Mesenchymal stem cell (in vitro differentiated cells and primary cell): ENCODE measurements around the gene ACSF3.

ENCODE experiments used
- DNase-seq: peaks from one replicate; pipeline ENCODE4 v3.0.0-alpha.2; 2013
- H2AFZ ChIP-seq: one replicate; pipeline ENCODE4 v1.6.1; 2013; ENCODE audit warnings: low read depth, mild to moderate bottlenecking, control low read depth, inconsistent platforms, low read length, moderate library complexity
- H2AK5ac ChIP-seq: 2 replicates; pipeline ENCODE4 v1.6.1; 2013; ENCODE audit warnings: low read length, moderate library complexity, mild to moderate bottlenecking, inconsistent platforms; ENCODE audit not compliant: severe bottlenecking
- H2BK120ac ChIP-seq: one replicate; pipeline ENCODE4 v1.6.1; 2013; ENCODE audit warnings: low read depth, mild to moderate bottlenecking, inconsistent platforms, low read length, moderate library complexity
- H2BK12ac ChIP-seq, 2 experiments: one replicate each; pipeline ENCODE4 v1.6.1; 2013; ENCODE audit warnings: inconsistent platforms in 2 of 2, low read length in 2 of 2, mild to moderate bottlenecking in 2 of 2, moderate library complexity in 2 of 2, control low read depth in 1 of 2
- H2BK15ac ChIP-seq: one replicate; pipeline ENCODE4 v1.6.1; 2013; ENCODE audit warnings: mild to moderate bottlenecking, low read depth, inconsistent platforms; ENCODE audit not compliant: poor library complexity, severe bottlenecking
- H2BK5ac ChIP-seq: 2 replicates; pipeline ENCODE4 v1.6.1; 2013; ENCODE audit warnings: low read depth, mild to moderate bottlenecking, low read length, control low read depth, inconsistent platforms; ENCODE audit not compliant: poor library complexity, severe bottlenecking
- H3K14ac ChIP-seq, 2 experiments: one replicate each; pipeline ENCODE4 v1.6.1; 2013; ENCODE audit warnings: inconsistent platforms in 2 of 2, low read length in 2 of 2, control low read depth in 1 of 2, mild to moderate bottlenecking in 1 of 2, moderate library complexity in 1 of 2
- H3K18ac ChIP-seq, 2 experiments: one replicate each; pipeline ENCODE4 v1.6.1; 2013; ENCODE audit warnings: inconsistent platforms in 2 of 2, low read length in 2 of 2, control low read depth in 1 of 2, low read depth in 1 of 2, mild to moderate bottlenecking in 1 of 2
- H3K23ac ChIP-seq, 2 experiments: one replicate each; pipeline ENCODE4 v1.6.1; 2013; ENCODE audit warnings: inconsistent platforms in 2 of 2, low read length in 2 of 2, mild to moderate bottlenecking in 2 of 2, moderate library complexity in 2 of 2, control low read depth in 1 of 2
- H3K27ac ChIP-seq: 2 replicates; pipeline ENCODE4 v1.5.1; 2013; ENCODE audit warnings: mild to moderate bottlenecking, moderate library complexity, low read length, control low read depth, inconsistent platforms; ENCODE audit not compliant: poor library complexity, severe bottlenecking
- H3K27me3 ChIP-seq, 2 experiments: 2 replicates each; pipeline versions ENCODE4 v1.6.1 to v1.7.0; 2013; ENCODE audit warnings: low read length in 2 of 2, mild to moderate bottlenecking in 2 of 2, moderate library complexity in 2 of 2, control low read depth in 1 of 2, inconsistent platforms in 1 of 2; ENCODE audit not compliant: control insufficient read depth in 1 of 2, insufficient read depth in 1 of 2
- H3K36me3 ChIP-seq, 2 experiments: 2 replicates each; pipeline versions ENCODE4 v1.6.1 to v1.7.0; 2013; ENCODE audit warnings: low read length in 2 of 2, control low read depth in 1 of 2, inconsistent platforms in 1 of 2, low read depth in 1 of 2, mild to moderate bottlenecking in 1 of 2; ENCODE audit not compliant: insufficient read depth in 2 of 2, control insufficient read depth in 1 of 2
- H3K4ac ChIP-seq, 2 experiments: one replicate each; pipeline ENCODE4 v1.6.1; 2013; ENCODE audit warnings: inconsistent platforms in 2 of 2, low read length in 2 of 2, mild to moderate bottlenecking in 2 of 2, moderate library complexity in 2 of 2, control low read depth in 1 of 2, low read depth in 1 of 2
- H3K4me1 ChIP-seq: 2 replicates; pipeline ENCODE4 v1.6.1; 2013; ENCODE audit warnings: low read depth, low read length, control low read depth; ENCODE audit not compliant: control insufficient read depth, insufficient read depth
- H3K4me2 ChIP-seq: 2 replicates; pipeline ENCODE4 v1.6.1; 2013; ENCODE audit warnings: low read length, mild to moderate bottlenecking, inconsistent platforms; ENCODE audit not compliant: poor library complexity, severe bottlenecking
- H3K4me3 ChIP-seq, 2 experiments: 2 replicates each; pipeline versions ENCODE4 v1.5.1 to v1.7.0; 2013; ENCODE audit warnings: low read length in 2 of 2, mild to moderate bottlenecking in 2 of 2, control low read depth in 1 of 2, low read depth in 1 of 2; ENCODE audit not compliant: insufficient read depth in 1 of 2
- H3K79me1 ChIP-seq: replicated peaks from 2 replicates; pipeline ENCODE4 v1.6.1; 2013; ENCODE audit warnings: mild to moderate bottlenecking, control low read depth, low read length, inconsistent platforms; ENCODE audit not compliant: poor library complexity, severe bottlenecking
- H3K9ac ChIP-seq: 2 replicates; pipeline ENCODE4 v1.7.0; 2013; ENCODE audit warnings: mild to moderate bottlenecking, low read length, moderate library complexity
- H3K9me3 ChIP-seq: 2 replicates; pipeline ENCODE4 v1.7.0; 2013; ENCODE audit warnings: mild to moderate bottlenecking, low read length; ENCODE audit not compliant: control insufficient read depth
- H4K8ac ChIP-seq: one replicate; pipeline ENCODE4 v1.6.1; 2013; ENCODE audit warnings: inconsistent platforms, mild to moderate bottlenecking, low read length, moderate library complexity
- H4K91ac ChIP-seq: one replicate; pipeline ENCODE4 v1.6.1; 2013; ENCODE audit warnings: mild to moderate bottlenecking, low read length, inconsistent platforms
- WGBS: methylation state at CpG from one replicate; pipeline ENCODE4 v1.1.7; 2013; ENCODE audit warnings: mixed read lengths; 5-methylcytosine and 5-hydroxymethylcytosine counted together

The ACSF3 gene

DNA sequence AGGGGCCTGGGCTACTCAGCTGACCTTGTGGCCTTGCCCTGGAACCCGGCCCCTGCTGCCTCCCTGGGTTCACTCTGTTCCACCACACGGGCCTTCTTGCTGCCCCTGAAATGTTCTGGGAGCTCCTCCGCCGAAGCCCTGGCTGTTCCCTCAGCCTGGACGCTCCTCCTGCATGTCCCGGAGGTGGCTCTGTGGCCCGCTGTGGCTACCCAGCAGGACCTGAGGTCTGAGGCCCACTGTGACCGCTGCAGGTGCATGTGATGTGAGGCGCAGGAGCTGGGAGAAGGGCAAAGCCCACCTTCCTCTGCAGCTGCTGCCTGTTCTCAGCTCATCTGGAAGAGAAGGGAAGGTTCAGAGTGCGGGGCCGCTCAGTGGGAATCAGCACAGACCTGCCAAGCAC, 38.9 kb upstream of the ACSF3 start:
- 79% methylated on average over 11 of the region's 11 CpGs for WGBS
- Histone ChIP-seq H2BK120ac (no peak overlapping the region), H3K36me3 (no peaks in the 10 kb centered on the region), H3K27me3 (peaks cover 5 to 83% of the 10 kb centered on the region in 2 experiments), H2BK15ac (no peak overlapping the region), H4K91ac (no peak overlapping the region), H2BK5ac (no peak overlapping the region), H3K4me2 (no peak overlapping the region), H3K79me1 (no peaks in the 10 kb centered on the region), H3K14ac (no peak overlapping the region), H3K9ac (no peak overlapping the region), H3K4me1 (no peaks in the 10 kb centered on the region), H2AK5ac (no peak overlapping the region), H2AFZ (no peak overlapping the region), H3K18ac (no peak overlapping the region), H2BK12ac (no peak overlapping the region), H3K27ac (no peak overlapping the region), H3K23ac (no peak overlapping the region), H3K9me3 (no peaks in the 10 kb centered on the region), H3K4ac (no peak overlapping the region), H3K4me3 (no peak overlapping the region), H4K8ac (no peak overlapping the region)
- DNase-seq: no peak

DNA sequence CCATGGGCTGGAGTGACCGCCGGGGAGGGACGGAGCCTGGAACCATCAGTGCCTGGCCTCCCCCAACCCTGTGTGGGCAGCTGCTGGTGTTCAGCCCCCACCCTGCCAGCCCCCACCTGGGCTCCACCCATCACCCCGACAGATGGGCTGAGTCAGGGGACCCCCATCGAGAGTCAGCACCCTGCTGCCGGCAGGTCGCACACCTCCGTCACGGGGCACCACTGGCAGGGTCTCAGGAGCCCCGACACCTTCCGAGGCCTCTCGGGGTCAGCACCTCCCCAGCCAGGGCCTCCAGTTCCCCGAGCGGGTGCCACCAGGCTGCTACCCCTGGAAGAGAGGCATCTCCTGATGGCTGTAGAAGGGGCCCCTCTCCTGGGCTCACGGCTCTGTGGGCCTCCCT, 38.3 kb upstream of the ACSF3 start:
- Histone ChIP-seq H3K4me1 (no peaks in the 10 kb centered on the region), H3K4me3 (no peak overlapping the region), H3K14ac (no peak overlapping the region), H4K8ac (no peak overlapping the region), H2BK12ac (no peak overlapping the region), H2AFZ (no peak overlapping the region), H3K36me3 (no peaks in the 10 kb centered on the region), H3K4ac (no peak overlapping the region), H2BK5ac (no peak overlapping the region), H2BK15ac (no peak overlapping the region), H3K23ac (no peak overlapping the region), H3K4me2 (no peak overlapping the region), H3K27ac (no peak overlapping the region), H3K27me3 (peaks cover 5 to 84% of the 10 kb centered on the region in 2 experiments), H2AK5ac (no peak overlapping the region), H3K79me1 (no peaks in the 10 kb centered on the region), H2BK120ac (no peak overlapping the region), H3K18ac (no peak overlapping the region), H4K91ac (no peak overlapping the region), H3K9ac (no peak overlapping the region), H3K9me3 (no peaks in the 10 kb centered on the region)
- no peak for DNase-seq
- WGBS: 93% methylated on average over 15 of the region's 15 CpGs

- no peaks in the 10 kb centered on the region for H3K4me1 ChIP-seq
- no peak overlapping the region for H3K14ac ChIP-seq
Measured at GRCh38 chr16:89055894-89056555, 37.6 kb upstream of the ACSF3 start.

GRCh38 chr16:89056592-89056991, 37.1 kb upstream of the ACSF3 start:
- H3K4me3 ChIP-seq: no peak overlapping the region
- no peaks in the 10 kb centered on the region for H3K79me1 ChIP-seq
- H3K36me3 ChIP-seq: no peaks in the 10 kb centered on the region
- H3K9me3 ChIP-seq: no peaks in the 10 kb centered on the region
- no peak overlapping the region for H3K9ac ChIP-seq
- no peak overlapping the region for H3K27ac ChIP-seq
- no peak overlapping the region for H2BK5ac ChIP-seq
- H2BK120ac ChIP-seq: no peak overlapping the region
- H2AK5ac ChIP-seq: no peak overlapping the region
- H4K8ac ChIP-seq: no peak overlapping the region
- no peak overlapping the region for H2AFZ ChIP-seq
- no peak overlapping the region for H3K18ac ChIP-seq
- H3K4me1 ChIP-seq: no peaks in the 10 kb centered on the region
- 86% methylated on average over 11 of the region's 11 CpGs for WGBS
- no peak overlapping the region for H3K14ac ChIP-seq
- peaks cover 16 to 86% of the 10 kb centered on the region in 2 experiments for H3K27me3 ChIP-seq
- no peak overlapping the region for H3K4ac ChIP-seq
- no peak overlapping the region for H2BK12ac ChIP-seq
- DNase-seq: no peak
- no peak overlapping the region for H3K4me2 ChIP-seq
- H4K91ac ChIP-seq: no peak overlapping the region
- H3K23ac ChIP-seq: no peak overlapping the region
- H2BK15ac ChIP-seq: no peak overlapping the region

More at GRCh38 chr16:89055894-89056555, 37.6 kb upstream of the ACSF3 start:
- H3K9me3 ChIP-seq: no peaks in the 10 kb centered on the region
- H4K91ac ChIP-seq: no peak overlapping the region
- no peak overlapping the region for H2BK120ac ChIP-seq
- H3K36me3 ChIP-seq: no peaks in the 10 kb centered on the region
- no peak overlapping the region for H3K4me3 ChIP-seq
- H3K4ac ChIP-seq: no peak overlapping the region
- no peak overlapping the region for H2BK5ac ChIP-seq
- no peak overlapping the region for H3K18ac ChIP-seq
- no peak overlapping the region for H3K27ac ChIP-seq
- peaks cover 10 to 85% of the 10 kb centered on the region in 2 experiments for H3K27me3 ChIP-seq
- no peak for DNase-seq
- no peak overlapping the region for H4K8ac ChIP-seq
- H2BK15ac ChIP-seq: no peak overlapping the region
- H2AFZ ChIP-seq: no peak overlapping the region
- 84% methylated on average over 24 of the region's 25 CpGs for WGBS
- H3K4me2 ChIP-seq: no peak overlapping the region
- no peak overlapping the region for H2AK5ac ChIP-seq
- H3K79me1 ChIP-seq: no peaks in the 10 kb centered on the region
- no peak overlapping the region for H2BK12ac ChIP-seq
- H3K23ac ChIP-seq: no peak overlapping the region
- H3K9ac ChIP-seq: no peak overlapping the region
